HepG2 (cell line): ENCODE results near the gene MYO7A. TPM values are rescaled to one million over a fixed set of nuclear protein-coding genes. Genes with fewer than 3 reads are reported as not detected.

Experiments used
- ATAC-seq: fragments of 200-7000 bp; cut with Tn5 transposase; 3 replicates; pipeline ENCODE4 v1.9.1; 2020; ENCODE audit warnings: mild to moderate bottlenecking, moderate library complexity
- BruUV-seq: library from RNA; stranded (reverse); fragments of 400-500 nt; replicated peaks from 2 replicates; lab custom pipeline; 2021; lab: Mats Ljungman, UMichigan
- CTCF ChIA-PET: fragments of 300-600 bp; formaldehyde crosslinking; extraction: SDS; loops from one replicate; lab custom pipeline; 2021; ENCODE audit warnings: low total read pairs, inconsistent platforms, low intra/inter-chr PET ratio; lab: Yijun Ruan, JAX
- POLR2A ChIA-PET: fragments of 350-600 bp; sonication (Branson Sonifier 250); formaldehyde crosslinking; loops from one replicate; lab custom pipeline; 2020; ENCODE audit warnings: antibody characterized with exemption, inconsistent platforms; lab: Yijun Ruan, JAX
- DNase-seq: peaks from one replicate; pipeline ENCODE4 v3.0.0-alpha.2; 2015; ENCODE audit warnings: low spot score
- FAIRE-seq: peaks from 3 replicates; lab custom pipeline; 2011; peaks lifted over from hg19 to GRCh38; lab: Jason Lieb, UNC
- H2AFZ ChIP-seq: one replicate; pipeline ENCODE4 v1.6.1; 2011; ENCODE audit warnings: low read length, inconsistent platforms
- H3K27ac ChIP-seq: fragments of 300-600 bp; 3 replicates; pipeline ENCODE4 v1.8.0; 2011; ENCODE audit warnings: mixed run types, mild to moderate bottlenecking, mixed read lengths, low read length, inconsistent platforms; ENCODE audit not compliant: insufficient read depth; ENCODE audit errors: extremely low read length
- H3K27me3 ChIP-seq, 2 experiments: fragments of 200-600 bp in 1 of 2; 2 replicates in 1 of 2; 3 replicates in 1 of 2; pipeline versions ENCODE4 v1.6.0 to v1.8.0; 2011; ENCODE audit warnings: low read length in 2 of 2, mild to moderate bottlenecking in 2 of 2, moderate library complexity in 2 of 2, inconsistent platforms in 1 of 2; ENCODE audit not compliant: insufficient read depth in 2 of 2, control insufficient read depth in 1 of 2
- H3K36me3 ChIP-seq, 2 experiments: fragments of 200-600 bp in 1 of 2; replicated peaks in 1 of 2; 2 replicates in 1 of 2; 3 replicates in 1 of 2; pipeline versions ENCODE4 v1.5.1 to v1.8.0; 2011; ENCODE audit warnings: low read length in 2 of 2, inconsistent platforms in 1 of 2; ENCODE audit not compliant: insufficient read depth in 2 of 2, control insufficient read depth in 1 of 2
- H3K4me1 ChIP-seq: 2 replicates; pipeline ENCODE4 v1.5.1; 2012; ENCODE audit warnings: low read length, inconsistent platforms; ENCODE audit not compliant: insufficient read depth
- H3K4me2 ChIP-seq: 2 replicates; pipeline ENCODE4 v1.6.0; 2011; ENCODE audit warnings: low read depth, low read length, inconsistent platforms
- H3K4me3 ChIP-seq, 3 experiments: fragments of 200-600 bp in 1 of 3; sonication (generic), shearing (Covaris generic) in 1 of 3; replicated peaks in 1 of 3; 2 replicates each; pipeline ENCODE4 v1.5.1; 2011 to 2016; ENCODE audit warnings: low read length in 3 of 3, inconsistent platforms in 2 of 3, low read depth in 2 of 3, mild to moderate bottlenecking in 2 of 3, control low read depth in 1 of 3, mixed read lengths in 1 of 3; ENCODE audit not compliant: insufficient read depth in 1 of 3
- H3K79me2 ChIP-seq: one replicate; pipeline ENCODE4 v1.6.1; 2011; ENCODE audit warnings: low read length, inconsistent platforms; ENCODE audit not compliant: insufficient read depth
- H3K9ac ChIP-seq: 2 replicates; pipeline ENCODE4 v1.6.0; 2011; ENCODE audit warnings: mild to moderate bottlenecking, low read depth, low read length, inconsistent platforms; ENCODE audit not compliant: insufficient read depth
- H3K9me3 ChIP-seq: 2 replicates; pipeline ENCODE4 v1.5.1; 2012; ENCODE audit warnings: mild to moderate bottlenecking, low read length
- H4K20me1 ChIP-seq: 2 replicates; pipeline ENCODE4 v1.6.0; 2011; ENCODE audit warnings: inconsistent platforms, mild to moderate bottlenecking, low read length, moderate library complexity; ENCODE audit not compliant: insufficient read depth
- AGO2 ChIP-seq: fragments of 200-400 bp; formaldehyde crosslinking; optimal IDR thresholded peaks from 2 replicates; pipeline ENCODE3; 2017; ENCODE audit warnings: mild to moderate bottlenecking, low read depth, low read length, moderate library complexity
- MED1 ChIP-seq: sonication (generic); formaldehyde crosslinking; IDR thresholded peaks from 2 replicates; pipeline ENCODE4 v1.4.0; 2020; ENCODE audit warnings: missing genetic modification reagents
- NR1H2 ChIP-seq: sonication (generic); formaldehyde crosslinking; IDR thresholded peaks from 2 replicates; pipeline ENCODE4 v1.8.1; 2022; ENCODE audit warnings: low read depth, missing genetic modification reagents, borderline replicate concordance
- SKI ChIP-seq: fragments of 450-650 bp; IDR thresholded peaks from one replicate; pipeline ENCODE4 v1.6.1; 2018; ENCODE audit warnings: mild to moderate bottlenecking; ENCODE audit not compliant: partially characterized antibody
- ZNF556 ChIP-seq: sonication (generic); formaldehyde crosslinking; IDR thresholded peaks from 2 replicates; pipeline ENCODE4 v1.4.0; 2020; ENCODE audit warnings: mild to moderate bottlenecking, missing genetic modification reagents, borderline replicate concordance
- WGBS: methylation state at CpG from one replicate; pipeline ENCODE4 v1.1.6; 2017; ENCODE audit warnings: low lambda C conversion rate; 5-methylcytosine and 5-hydroxymethylcytosine counted together
- in situ Hi-C: cut with HindIII; loops from 2 replicates; pipeline ENCODE4 v1.10.0; 2017; ENCODE audit warnings: low pct_unique_long_range_greater_than_20kb; ENCODE audit not compliant: extremely low pct_ligation_motif_present
- intact Hi-C: fragments of 100-400 bp; cut with micrococcal nuclease; formaldehyde crosslinking; loops from one replicate; pipeline ENCODE4 v1.10.0; 2022; ENCODE audit not compliant: unreplicated experiment
- polyA plus RNA-seq, 8 experiments: library from polyadenylated mRNA; depleted of rRNA in 3 of 8; stranded (reverse) in 7 of 8; unstranded in 1 of 8; fragments of >200 nt; fragmentation: Illumina TruSeq in 4 of 8; extraction: Trizol in 4 of 8; gene quantifications; 2 replicates each; pipeline versions ENCODE4 v1.2.1 to v1.2.3, GENCODE V29; 2011 to 2016; ENCODE audit warnings: low read depth in 4 of 8, missing spikeins in 1 of 8, mixed read lengths in 1 of 8; ENCODE audit not compliant: insufficient read depth in 1 of 8
- total RNA-seq, 5 experiments: library from RNA; depleted of rRNA; stranded (reverse); fragments of >200 nt; fragmentation: Illumina TruSeq; extraction: Trizol; gene quantifications; 2 replicates each; pipeline ENCODE4 v1.2.3, GENCODE V29; 2016; ENCODE audit warnings: low read depth in 1 of 5

MYO7A gene
- total and polyA plus RNA-seq, 2 of the 13 experiments (the other 11 are each of a cell fraction or from before 2014, with no cell fraction given), result 7.5 to 10.0 TPM

DNA sequence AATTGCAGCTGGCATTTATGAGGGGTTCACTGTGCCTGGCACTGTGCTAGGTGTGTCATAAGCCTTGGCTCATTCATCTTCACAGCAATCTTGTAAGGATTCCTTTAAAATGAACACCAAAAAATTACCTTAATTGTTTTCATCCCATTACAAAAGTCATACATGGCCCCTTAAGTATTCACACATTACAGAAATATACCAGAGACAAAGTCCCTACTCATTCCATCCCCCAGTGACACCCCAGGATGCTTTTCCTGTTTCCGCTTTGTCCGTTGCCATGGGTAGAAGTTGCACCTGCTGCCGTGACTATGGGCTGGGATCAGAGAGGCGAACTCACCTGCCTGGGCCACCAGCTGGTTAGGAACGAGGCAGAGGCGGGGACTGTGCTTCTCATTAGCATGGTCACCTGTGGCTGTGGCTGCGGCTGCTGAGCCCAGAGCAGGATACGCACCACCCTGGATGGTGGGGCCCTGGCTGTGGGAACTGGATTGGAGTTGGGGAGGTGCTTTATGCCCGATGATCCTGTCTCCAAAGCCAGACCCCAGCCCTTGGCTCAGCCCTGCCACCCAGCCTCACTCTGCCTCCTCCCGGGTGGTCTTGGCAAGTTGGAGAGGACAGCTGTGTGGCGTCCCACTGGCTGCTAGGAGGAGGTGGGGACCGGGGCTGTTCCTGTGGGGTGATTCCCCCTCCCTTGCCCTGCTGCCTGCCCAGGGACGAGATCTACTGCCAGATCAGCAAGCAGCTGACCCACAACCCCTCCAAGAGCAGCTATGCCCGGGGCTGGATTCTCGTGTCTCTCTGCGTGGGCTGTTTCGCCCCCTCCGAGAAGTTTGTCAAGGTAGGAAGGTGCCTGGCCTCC, 60.8 kb downstream of the MYO7A start:
- no peak overlapping the region for H3K4me2 ChIP-seq
- H2AFZ ChIP-seq, result no peak overlapping the region
- no peak for DNase-seq
- H3K4me1 ChIP-seq, result no peaks in the 10 kb centered on the region
- no peaks in the 10 kb centered on the region for H3K79me2 ChIP-seq
- ChIA-PET POLR2A (interaction anchor here (2.3 kb wide), 1 partner anchor 61 kb away, joined by 9 read pairs; the partner anchor contains the start of gene MYO7A), CTCF (interaction anchor here (1.1 to 3.7 kb wide), 5 partner anchors 28 to 359 kb away, joined by 3 to 150 read pairs (median 3); partner anchors contain the start of gene MYO7A)
- no peak for ATAC-seq
- BruUV-seq, result no TSS peak
- in situ Hi-C loops, result loop anchor here (5.0 kb wide), 1 partner anchor 62 kb away; the partner anchor contains the start of gene MYO7A
- H3K4me3 ChIP-seq, result no peak overlapping the region
- TF ChIP-seq SKI (no peak), AGO2 (peak; percentile 10), MED1 (CRISPR knock-in tag) (peak; percentile 2; the same call in 1 of the 2 replicates), ZNF556 (CRISPR knock-in tag) (no peak), NR1H2 (CRISPR knock-in tag) (no peak)
- TF ChIP-seq, all 625 proteins: peak for 2
- intact Hi-C loops, result loop anchor here (1.0 to 2.0 kb wide), 2 partner anchors 16 to 62 kb away; no protein-coding TSS in a partner anchor
- Histone ChIP-seq H4K20me1 (no peaks in the 10 kb centered on the region), H3K27ac (no peak overlapping the region), H3K9ac (no peak overlapping the region), H3K27me3 (no peaks in the 10 kb centered on the region), H3K36me3 (no peaks in the 10 kb centered on the region), H3K9me3 (0 out of 2 replicates have a peak, but pooled peaks cover 4% of the 10 kb centered on the region)
- 89% methylated on average over 11 of the region's 18 CpGs for WGBS
- no peak for FAIRE-seq
